GM23338 (cell line): Measurements from ENCODE around the gene GNPTG.

ENCODE experiments used
- CREB1 ChIP-seq: fragments of 250-450 bp; sonication (Bioruptor Pico); IDR thresholded peaks from 2 replicates; pipeline ENCODE4 v1.5.0; 2020; ENCODE audit warnings: low read depth, mild to moderate bottlenecking, moderate library complexity
- EZH2 ChIP-seq: fragments of 200-600 bp; sonication (generic); IDR thresholded peaks from one replicate; pipeline ENCODE4 v1.8.0; 2017; ENCODE audit warnings: antibody characterized with exemption, mild to moderate bottlenecking, low read depth; ENCODE audit not compliant: unreplicated experiment
- EZH2phosphoT487 ChIP-seq: fragments of 200-600 bp; sonication (generic); IDR thresholded peaks from one replicate; pipeline ENCODE4 v1.8.1; 2018; ENCODE audit warnings: antibody characterized with exemption; ENCODE audit not compliant: unreplicated experiment
- NANOG ChIP-seq: IDR thresholded peaks from 2 replicates; pipeline ENCODE4 v1.6.1; 2016; ENCODE audit warnings: antibody characterized with exemption, borderline replicate concordance
- POLR2AphosphoS5 ChIP-seq: IDR thresholded peaks from 2 replicates; pipeline ENCODE4 v1.6.1; 2016; ENCODE audit warnings: antibody characterized with exemption, low read depth
- ZNF114 ChIP-seq: fragments of 250-450 bp; sonication (Bioruptor Pico); IDR thresholded peaks from 2 replicates; pipeline ENCODE4 v1.5.0; 2020; ENCODE audit warnings: mild to moderate bottlenecking, moderate library complexity
- TF ChIP-seq, protein P1 (sequence below), 2 experiments: fragments of 200-600 bp in 1 of 2; sonication (generic) in 1 of 2; conservative IDR thresholded peaks; 2 replicates each; pipeline versions ENCODE4 v1.5.1 to v1.6.1; 2016 to 2017; ENCODE audit warnings: antibody characterized with exemption in 2 of 2, low read depth in 2 of 2, mild to moderate bottlenecking in 2 of 2, moderate library complexity in 1 of 2
- TF ChIP-seq, protein P2 (sequence below): IDR thresholded peaks from one replicate; pipeline ENCODE4 v1.6.1; 2018; ENCODE audit warnings: antibody characterized with exemption; ENCODE audit not compliant: unreplicated experiment
- TF ChIP-seq, protein P3 (sequence below): IDR thresholded peaks from 2 replicates; pipeline ENCODE4 v1.6.1; 2016; ENCODE audit warnings: antibody characterized with exemption
- TF ChIP-seq, protein P4 (sequence below): fragments of 250-450 bp; sonication (Bioruptor Pico); IDR thresholded peaks from 2 replicates; pipeline ENCODE4 v1.5.0; 2020; ENCODE audit warnings: mild to moderate bottlenecking, moderate library complexity

DNA sequence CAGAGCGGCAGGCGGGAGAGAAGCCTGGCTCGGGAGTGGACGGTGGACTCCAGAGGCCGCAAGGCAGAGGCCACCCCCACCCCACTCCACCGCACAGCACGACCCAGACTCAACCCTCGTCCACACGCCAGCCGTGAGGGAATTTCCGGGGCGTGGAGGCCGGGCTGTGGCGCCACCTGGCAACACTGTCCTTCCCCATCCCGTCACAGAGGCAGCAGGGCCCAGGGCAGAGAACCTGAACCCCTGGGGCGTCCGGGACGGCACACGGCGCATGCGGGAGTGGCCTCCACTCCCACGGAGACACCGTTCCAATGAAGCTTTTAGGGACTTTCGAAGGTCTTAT lies 23.5 kb downstream of the GNPTG start:
- TF ChIP-seq POLR2AphosphoS5 (no peak), EZH2 (no peak), CREB1 (CRISPR knock-in tag) (no peak), EZH2phosphoT487 (no peak), NANOG (no peak), ZNF114 (CRISPR knock-in tag) (no peak)
- TF ChIP-seq, protein P1, sequence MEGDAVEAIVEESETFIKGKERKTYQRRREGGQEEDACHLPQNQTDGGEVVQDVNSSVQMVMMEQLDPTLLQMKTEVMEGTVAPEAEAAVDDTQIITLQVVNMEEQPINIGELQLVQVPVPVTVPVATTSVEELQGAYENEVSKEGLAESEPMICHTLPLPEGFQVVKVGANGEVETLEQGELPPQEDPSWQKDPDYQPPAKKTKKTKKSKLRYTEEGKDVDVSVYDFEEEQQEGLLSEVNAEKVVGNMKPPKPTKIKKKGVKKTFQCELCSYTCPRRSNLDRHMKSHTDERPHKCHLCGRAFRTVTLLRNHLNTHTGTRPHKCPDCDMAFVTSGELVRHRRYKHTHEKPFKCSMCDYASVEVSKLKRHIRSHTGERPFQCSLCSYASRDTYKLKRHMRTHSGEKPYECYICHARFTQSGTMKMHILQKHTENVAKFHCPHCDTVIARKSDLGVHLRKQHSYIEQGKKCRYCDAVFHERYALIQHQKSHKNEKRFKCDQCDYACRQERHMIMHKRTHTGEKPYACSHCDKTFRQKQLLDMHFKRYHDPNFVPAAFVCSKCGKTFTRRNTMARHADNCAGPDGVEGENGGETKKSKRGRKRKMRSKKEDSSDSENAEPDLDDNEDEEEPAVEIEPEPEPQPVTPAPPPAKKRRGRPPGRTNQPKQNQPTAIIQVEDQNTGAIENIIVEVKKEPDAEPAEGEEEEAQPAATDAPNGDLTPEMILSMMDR (conservative IDR thresholded peaks at IDR 0.05; ENCODE audit: low read depth in 2 of 2) = no peak
- TF ChIP-seq, protein P2, sequence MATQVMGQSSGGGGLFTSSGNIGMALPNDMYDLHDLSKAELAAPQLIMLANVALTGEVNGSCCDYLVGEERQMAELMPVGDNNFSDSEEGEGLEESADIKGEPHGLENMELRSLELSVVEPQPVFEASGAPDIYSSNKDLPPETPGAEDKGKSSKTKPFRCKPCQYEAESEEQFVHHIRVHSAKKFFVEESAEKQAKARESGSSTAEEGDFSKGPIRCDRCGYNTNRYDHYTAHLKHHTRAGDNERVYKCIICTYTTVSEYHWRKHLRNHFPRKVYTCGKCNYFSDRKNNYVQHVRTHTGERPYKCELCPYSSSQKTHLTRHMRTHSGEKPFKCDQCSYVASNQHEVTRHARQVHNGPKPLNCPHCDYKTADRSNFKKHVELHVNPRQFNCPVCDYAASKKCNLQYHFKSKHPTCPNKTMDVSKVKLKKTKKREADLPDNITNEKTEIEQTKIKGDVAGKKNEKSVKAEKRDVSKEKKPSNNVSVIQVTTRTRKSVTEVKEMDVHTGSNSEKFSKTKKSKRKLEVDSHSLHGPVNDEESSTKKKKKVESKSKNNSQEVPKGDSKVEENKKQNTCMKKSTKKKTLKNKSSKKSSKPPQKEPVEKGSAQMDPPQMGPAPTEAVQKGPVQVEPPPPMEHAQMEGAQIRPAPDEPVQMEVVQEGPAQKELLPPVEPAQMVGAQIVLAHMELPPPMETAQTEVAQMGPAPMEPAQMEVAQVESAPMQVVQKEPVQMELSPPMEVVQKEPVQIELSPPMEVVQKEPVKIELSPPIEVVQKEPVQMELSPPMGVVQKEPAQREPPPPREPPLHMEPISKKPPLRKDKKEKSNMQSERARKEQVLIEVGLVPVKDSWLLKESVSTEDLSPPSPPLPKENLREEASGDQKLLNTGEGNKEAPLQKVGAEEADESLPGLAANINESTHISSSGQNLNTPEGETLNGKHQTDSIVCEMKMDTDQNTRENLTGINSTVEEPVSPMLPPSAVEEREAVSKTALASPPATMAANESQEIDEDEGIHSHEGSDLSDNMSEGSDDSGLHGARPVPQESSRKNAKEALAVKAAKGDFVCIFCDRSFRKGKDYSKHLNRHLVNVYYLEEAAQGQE = no peak
- TF ChIP-seq, protein P3, sequence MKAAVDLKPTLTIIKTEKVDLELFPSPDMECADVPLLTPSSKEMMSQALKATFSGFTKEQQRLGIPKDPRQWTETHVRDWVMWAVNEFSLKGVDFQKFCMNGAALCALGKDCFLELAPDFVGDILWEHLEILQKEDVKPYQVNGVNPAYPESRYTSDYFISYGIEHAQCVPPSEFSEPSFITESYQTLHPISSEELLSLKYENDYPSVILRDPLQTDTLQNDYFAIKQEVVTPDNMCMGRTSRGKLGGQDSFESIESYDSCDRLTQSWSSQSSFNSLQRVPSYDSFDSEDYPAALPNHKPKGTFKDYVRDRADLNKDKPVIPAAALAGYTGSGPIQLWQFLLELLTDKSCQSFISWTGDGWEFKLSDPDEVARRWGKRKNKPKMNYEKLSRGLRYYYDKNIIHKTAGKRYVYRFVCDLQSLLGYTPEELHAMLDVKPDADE = no peak
- TF ChIP-seq, protein P4, sequence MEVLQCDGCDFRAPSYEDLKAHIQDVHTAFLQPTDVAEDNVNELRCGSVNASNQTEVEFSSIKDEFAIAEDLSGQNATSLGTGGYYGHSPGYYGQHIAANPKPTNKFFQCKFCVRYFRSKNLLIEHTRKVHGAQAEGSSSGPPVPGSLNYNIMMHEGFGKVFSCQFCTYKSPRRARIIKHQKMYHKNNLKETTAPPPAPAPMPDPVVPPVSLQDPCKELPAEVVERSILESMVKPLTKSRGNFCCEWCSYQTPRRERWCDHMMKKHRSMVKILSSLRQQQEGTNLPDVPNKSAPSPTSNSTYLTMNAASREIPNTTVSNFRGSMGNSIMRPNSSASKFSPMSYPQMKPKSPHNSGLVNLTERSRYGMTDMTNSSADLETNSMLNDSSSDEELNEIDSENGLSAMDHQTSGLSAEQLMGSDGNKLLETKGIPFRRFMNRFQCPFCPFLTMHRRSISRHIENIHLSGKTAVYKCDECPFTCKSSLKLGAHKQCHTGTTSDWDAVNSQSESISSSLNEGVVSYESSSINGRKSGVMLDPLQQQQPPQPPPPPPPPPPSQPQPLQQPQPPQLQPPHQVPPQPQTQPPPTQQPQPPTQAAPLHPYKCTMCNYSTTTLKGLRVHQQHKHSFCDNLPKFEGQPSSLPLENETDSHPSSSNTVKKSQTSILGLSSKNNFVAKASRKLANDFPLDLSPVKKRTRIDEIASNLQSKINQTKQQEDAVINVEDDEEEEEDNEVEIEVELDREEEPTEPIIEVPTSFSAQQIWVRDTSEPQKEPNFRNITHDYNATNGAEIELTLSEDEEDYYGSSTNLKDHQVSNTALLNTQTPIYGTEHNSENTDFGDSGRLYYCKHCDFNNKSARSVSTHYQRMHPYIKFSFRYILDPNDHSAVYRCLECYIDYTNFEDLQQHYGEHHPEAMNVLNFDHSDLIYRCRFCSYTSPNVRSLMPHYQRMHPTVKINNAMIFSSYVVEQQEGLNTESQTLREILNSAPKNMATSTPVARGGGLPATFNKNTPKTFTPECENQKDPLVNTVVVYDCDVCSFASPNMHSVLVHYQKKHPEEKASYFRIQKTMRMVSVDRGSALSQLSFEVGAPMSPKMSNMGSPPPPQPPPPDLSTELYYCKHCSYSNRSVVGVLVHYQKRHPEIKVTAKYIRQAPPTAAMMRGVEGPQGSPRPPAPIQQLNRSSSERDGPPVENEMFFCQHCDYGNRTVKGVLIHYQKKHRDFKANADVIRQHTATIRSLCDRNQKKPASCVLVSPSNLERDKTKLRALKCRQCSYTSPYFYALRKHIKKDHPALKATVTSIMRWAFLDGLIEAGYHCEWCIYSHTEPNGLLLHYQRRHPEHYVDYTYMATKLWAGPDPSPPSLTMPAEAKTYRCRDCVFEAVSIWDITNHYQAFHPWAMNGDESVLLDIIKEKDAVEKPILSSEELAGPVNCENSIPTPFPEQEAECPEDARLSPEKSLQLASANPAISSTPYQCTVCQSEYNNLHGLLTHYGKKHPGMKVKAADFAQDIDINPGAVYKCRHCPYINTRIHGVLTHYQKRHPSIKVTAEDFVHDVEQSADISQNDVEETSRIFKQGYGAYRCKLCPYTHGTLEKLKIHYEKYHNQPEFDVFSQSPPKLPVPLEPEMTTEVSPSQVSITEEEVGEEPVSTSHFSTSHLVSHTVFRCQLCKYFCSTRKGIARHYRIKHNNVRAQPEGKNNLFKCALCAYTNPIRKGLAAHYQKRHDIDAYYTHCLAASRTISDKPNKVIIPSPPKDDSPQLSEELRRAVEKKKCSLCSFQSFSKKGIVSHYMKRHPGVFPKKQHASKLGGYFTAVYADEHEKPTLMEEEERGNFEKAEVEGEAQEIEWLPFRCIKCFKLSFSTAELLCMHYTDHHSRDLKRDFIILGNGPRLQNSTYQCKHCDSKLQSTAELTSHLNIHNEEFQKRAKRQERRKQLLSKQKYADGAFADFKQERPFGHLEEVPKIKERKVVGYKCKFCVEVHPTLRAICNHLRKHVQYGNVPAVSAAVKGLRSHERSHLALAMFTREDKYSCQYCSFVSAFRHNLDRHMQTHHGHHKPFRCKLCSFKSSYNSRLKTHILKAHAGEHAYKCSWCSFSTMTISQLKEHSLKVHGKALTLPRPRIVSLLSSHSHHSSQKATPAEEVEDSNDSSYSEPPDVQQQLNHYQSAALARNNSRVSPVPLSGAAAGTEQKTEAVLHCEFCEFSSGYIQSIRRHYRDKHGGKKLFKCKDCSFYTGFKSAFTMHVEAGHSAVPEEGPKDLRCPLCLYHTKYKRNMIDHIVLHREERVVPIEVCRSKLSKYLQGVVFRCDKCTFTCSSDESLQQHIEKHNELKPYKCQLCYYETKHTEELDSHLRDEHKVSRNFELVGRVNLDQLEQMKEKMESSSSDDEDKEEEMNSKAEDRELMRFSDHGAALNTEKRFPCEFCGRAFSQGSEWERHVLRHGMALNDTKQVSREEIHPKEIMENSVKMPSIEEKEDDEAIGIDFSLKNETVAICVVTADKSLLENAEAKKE (CRISPR knock-in tag) = no peak
